Measurements from ENCODE around the gene RBBP6. TPM values are rescaled to one million over a fixed set of nuclear protein-coding genes. Genes with fewer than 3 reads are reported as not detected.
"Not testable (repeated sequence)": the region's sequence is repeated elsewhere in the genome, so short reads cannot be mapped to it uniquely, and the experiment has no call there.

Gene RBBP6
- total RNA-seq, 1 donor from 2014 or later: 54.5 TPM

GRCh38 chr16:24553983-24554382 is 14.6 kb downstream of the RBBP6 start:
- no peak for DNase-seq (ENCODE audit: extremely low read depth, low read depth, low spot score)

DNA sequence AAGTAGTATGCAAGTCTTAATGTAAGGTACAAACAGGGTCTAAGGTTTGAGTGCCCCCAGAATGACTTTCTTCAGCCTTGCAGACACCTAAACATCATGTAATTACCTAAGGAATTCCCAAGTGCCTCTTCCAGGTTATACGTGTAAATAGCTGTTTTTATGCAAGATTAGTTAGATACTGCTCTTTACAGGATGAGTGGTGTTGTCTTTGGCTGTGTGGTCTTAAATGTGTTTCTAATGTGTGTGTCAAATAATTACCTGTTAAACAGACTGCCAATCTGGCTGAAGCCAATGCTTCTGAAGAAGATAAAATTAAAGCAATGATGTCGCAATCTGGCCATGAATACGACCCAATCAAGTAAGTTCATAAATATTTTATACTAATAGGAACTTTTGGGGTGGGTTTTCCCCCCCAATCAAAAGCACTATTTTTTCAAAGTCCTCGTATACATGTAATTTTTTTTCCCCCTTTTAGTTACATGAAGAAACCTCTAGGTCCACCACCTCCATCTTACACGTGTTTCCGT is 16.0 kb downstream of the RBBP6 start:
- no peak for DNase-seq (ENCODE audit: extremely low read depth, low read depth, low spot score)

GRCh38 chr16:24562811-24563210 is 23.4 kb downstream of the RBBP6 start:
- no peak for DNase-seq (ENCODE audit: extremely low read depth, low read depth, low spot score)

DNA sequence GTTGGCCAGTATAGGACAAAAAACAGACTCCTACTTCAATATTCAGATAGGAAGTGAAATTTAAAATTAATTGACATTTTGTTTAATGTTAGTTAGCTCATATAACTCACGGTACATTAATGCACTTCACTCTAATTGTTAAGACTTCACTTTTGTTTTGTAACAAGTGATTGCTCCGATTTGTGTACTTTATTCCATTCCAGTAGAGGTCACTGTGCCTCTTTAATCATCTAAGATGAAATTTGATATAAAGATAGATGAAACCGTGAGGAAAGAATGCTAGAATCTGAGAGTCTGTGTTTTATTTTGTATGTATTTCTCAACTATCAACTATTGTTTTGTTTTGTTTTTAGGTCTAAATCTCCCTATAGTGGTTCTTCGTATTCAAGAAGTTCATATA is 29.0 kb downstream of the RBBP6 start:
- no peak for DNase-seq (ENCODE audit: extremely low read depth, low read depth, low spot score)

DNA sequence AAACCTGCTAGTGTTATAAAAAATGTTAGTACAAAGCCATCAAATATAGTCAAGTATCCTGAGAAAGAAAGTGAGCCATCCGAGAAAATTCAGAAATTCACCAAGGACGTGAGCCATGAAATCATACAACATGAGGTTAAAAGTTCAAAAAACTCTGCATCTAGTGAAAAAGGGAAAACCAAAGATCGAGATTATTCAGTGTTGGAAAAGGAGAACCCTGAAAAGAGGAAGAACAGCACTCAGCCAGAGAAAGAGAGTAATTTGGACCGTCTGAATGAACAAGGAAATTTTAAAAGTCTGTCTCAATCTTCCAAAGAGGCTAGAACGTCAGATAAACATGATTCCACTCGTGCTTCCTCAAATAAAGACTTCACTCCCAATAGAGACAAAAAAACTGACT is 31.7 kb downstream of the RBBP6 start:
- no peak for DNase-seq (ENCODE audit: extremely low read depth, low read depth, low spot score)

GRCh38 chr16:24572069-24572468 is 32.7 kb downstream of the RBBP6 start:
- no peak for DNase-seq (ENCODE audit: extremely low read depth, low read depth, low spot score)

DNA sequence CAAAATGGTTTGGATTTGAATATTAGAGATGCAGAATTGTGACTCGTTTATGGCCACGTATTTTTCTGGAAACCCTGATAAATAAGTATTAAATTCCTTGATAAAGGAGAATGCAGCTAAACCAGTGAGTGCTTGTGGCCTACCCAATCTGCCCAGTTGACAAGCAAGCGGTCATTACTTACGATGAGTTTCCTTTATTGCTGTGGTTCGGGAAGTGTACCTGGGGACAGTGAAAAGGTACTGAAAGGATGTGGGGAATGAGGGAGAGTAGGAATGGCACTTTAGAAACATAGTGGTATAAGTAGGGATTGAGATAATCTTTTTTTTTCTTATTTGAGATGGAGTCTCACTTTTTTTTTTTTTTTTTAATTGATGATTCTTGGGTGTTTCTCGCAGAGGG is 33.8 kb downstream of the RBBP6 start:
- DNase-seq (ENCODE audit: extremely low read depth, low read depth, low spot score): no peak

DNA sequence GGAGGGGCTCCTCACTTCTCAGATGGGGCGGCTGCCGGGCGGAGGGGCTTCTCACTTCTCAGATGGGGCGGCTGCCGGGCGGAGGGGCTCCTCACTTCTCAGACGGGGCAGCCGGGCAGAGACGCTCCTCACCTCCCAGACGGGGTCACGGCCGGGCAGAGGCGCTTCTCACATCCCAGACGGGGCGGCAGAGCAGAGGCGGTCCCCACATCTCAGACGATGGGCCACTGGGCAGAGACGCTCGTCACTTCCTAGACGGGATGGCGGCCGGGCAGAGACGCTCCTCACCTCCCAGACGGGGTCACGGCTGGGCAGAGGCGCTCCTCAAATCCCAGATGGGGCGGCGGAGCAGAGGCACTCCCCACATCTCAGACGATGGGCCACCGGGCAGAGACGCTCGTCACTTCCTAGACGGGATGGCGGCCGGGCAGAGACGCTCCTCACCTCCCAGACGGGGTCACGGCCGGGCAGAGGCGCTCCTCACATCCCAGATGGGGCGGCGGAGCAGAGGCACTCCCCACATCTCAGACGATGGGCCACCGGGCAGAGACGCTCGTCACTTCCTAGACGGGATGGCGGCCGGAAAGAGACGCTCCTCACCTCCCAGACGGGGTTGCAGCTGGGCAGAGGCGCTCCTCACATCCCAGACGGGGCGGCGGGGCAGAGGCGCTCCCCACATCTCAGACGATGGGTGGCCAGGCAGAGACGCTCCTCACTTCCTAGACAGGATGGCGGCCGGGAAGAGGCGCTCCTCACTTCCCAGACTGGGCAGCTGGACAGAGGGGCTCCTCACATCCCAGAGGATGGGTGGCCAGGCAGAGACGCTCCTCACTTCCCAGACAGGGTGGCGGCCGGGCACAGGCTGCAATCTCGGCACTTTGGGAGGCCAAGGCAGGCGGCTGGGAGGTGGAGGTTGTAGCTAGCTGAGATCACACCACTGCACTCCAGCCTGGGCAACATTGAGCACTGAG is 35.4 kb downstream of the RBBP6 start:
- not testable (repeated sequence) for DNase-seq (ENCODE audit: extremely low read depth, low read depth, low spot score)

- DNase-seq (ENCODE audit: extremely low read depth, low read depth, low spot score): not testable (repeated sequence)
Measured at GRCh38 chr16:24575791-24576190, 36.4 kb downstream of the RBBP6 start.

DNA sequence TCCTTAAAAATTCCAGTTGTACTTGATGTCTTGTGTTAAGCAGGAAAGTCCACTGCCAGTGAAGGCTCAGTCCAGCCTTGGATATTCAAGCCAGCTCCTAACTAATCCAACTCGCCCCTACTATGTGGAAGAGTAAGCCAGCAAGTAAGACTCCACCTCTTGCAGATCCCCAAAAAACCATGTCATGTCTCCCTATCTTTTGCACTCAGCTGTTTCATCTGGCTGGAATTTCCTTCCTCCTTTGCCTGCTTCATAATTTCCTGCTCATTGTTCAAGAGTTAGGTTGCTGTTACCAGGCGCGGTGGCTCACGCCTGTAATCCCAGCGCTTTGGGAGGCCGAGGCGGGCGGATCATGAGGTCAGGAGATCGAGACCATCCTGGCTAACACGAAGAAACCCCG is 37.8 kb downstream of the RBBP6 start:
- DNase-seq (ENCODE audit: extremely low read depth, low read depth, low spot score): peak; percentile 87

- no peak for DNase-seq (ENCODE audit: extremely low read depth, low read depth, low spot score)
Measured at GRCh38 chr16:24580665-24581064, 41.3 kb downstream of the RBBP6 start.

GRCh38 chr16:24583494-24583893 is 44.1 kb downstream of the RBBP6 start:
- no peak for DNase-seq (ENCODE audit: extremely low read depth, low read depth, low spot score)

- DNase-seq (ENCODE audit: extremely low read depth, low read depth, low spot score): no peak
Measured at GRCh38 chr16:24589997-24590396, 50.6 kb downstream of the RBBP6 start.

- DNase-seq (ENCODE audit: extremely low read depth, low read depth, low spot score): no peak
Measured at GRCh38 chr16:24598777-24599437, 59.5 kb downstream of the RBBP6 start.

DNA sequence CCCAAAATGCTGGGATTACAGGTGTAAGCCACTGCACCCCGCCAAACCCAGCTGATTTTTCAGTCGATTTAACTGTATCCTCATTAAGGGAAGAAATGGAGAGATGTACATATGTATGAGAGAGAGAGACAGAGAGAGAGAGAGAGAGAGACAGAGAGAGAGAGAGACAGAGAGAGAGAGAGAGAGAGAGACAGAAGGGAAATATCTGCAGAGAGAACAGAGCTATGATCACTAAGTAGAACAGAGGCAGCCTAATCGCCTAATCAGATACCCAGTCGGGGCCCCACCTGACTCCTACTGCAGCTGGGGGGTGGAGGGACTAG is 70.0 kb downstream of the RBBP6 start:
- no peak for DNase-seq (ENCODE audit: extremely low read depth, low read depth, low spot score)

- DNase-seq (ENCODE audit: extremely low read depth, low read depth, low spot score): no peak
Measured at GRCh38 chr16:24609740-24610415, 70.5 kb downstream of the RBBP6 start.

DNA sequence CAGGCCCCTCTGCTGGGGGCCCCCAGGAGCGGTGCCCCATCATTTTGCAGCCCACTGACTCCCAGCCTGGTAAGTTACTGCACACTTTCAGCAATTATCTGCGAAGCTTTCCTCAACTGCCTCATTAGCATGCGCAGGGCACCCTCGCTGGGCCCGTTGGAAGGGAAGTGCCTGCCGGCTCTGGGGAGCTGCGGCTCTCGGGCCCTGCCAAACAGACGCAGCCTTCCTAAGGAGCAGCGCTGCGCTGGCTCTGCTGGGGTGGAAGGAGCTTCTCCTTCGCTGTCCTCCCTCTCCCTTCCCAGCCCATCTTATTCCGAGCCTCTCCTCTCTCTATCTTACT is 71.0 kb downstream of the RBBP6 start:
- no peak for DNase-seq (ENCODE audit: extremely low read depth, low read depth, low spot score)

DNA sequence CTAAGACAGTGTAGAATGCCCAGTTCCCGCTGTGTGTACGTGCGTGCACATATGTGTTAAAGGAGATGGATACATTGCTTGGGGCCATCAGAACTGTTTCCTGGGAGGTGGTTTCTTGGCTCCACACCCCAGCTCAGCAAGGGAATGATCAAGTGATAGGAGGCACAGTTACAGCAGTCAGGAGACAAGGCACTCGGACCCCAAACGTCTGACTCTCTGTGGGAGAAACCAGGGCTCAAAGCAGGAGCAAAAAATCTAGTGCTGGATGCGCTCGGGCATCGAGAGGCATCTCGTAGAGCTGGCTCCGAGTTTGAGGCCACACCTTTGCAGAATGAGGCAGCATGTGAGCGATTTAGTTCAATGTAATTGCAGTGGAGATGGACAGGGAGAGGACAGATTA is 71.9 kb downstream of the RBBP6 start:
- no peak for DNase-seq (ENCODE audit: extremely low read depth, low read depth, low spot score)

DNA sequence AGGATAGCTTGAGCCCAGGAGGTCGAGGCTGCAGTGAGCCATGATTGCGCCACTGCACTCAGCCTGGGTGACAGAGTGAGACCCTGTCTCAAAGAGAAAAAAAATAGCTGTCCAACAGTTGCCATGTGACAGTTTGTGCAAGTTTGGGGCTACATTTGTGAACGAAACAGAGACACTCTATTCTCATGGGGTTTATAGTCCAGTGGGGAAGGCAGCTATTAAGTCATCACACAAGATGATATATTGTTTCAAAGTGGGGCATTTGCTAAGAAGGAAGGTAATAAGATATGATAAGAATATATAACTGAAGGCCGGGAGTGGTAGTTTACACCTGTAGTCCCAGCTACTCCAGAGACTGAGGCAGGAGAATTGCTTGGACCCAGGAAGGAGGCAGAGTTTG is 73.3 kb downstream of the RBBP6 start:
- no peak for DNase-seq (ENCODE audit: extremely low read depth, low read depth, low spot score)

DNA sequence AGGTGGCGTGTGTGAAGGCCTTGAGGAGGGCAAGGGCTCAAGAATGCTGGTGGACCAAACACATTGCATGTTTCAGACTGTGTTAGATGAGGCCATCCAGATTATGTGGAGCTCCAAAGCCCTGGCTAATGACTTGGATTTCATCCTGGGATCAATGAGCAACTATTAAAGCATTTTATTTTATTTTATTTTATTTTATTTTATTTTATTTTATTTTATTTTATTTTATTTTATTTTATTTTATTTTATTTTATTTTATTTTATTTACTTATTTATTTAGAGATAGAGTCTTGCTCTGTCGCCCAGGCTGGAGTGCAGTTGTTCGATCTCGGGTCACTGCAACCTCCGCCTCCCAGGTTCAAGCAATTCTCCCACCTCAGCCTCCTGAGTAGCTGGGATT is 73.9 kb downstream of the RBBP6 start:
- not testable (repeated sequence) for DNase-seq (ENCODE audit: extremely low read depth, low read depth, low spot score)

DNA sequence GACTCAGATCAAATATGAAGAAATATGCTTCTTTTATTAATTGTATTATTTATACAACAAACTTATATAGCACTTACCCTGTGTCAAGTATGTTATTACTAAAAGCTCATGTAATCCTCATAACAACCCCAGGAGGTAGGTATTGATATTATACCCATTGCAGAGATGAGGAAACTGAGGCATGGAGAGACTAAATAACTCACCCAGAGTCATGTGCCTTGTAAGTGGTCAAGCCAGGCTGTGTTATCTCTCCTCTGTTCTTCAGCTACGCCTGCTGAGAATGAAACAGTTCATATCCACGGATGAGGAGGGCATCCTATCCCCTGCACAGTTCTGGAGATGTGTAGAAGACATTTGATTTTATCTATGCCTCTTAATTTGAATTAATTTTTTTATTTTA is 78.1 kb downstream of the RBBP6 start:
- no peak for DNase-seq (ENCODE audit: extremely low read depth, low read depth, low spot score)
